ENCODE results near the gene DNAJB9. TPM values are rescaled to one million over a fixed set of nuclear protein-coding genes. Genes with fewer than 3 reads are reported as not detected.

The DNAJB9 gene
- total and polyA plus RNA-seq, 2 of the 8 experiments (the other 6 are each of a cell fraction or from before 2014, with no cell fraction given) = 1.8 to 9.7 TPM

- Histone ChIP-seq H4K20me1 (replicated peaks in 1 of 2; ENCODE audit: control insufficient read depth in 1 of 2, insufficient read depth in 2 of 2, low read length in 2 of 2) (no peaks in the 10 kb centered on the region), H3K4ac (replicated peaks; ENCODE audit: insufficient read length, low read depth, low read length) (no peak overlapping the region), H2BK20ac (ENCODE audit: low read length) (no peak overlapping the region), H2BK120ac (replicated peaks; ENCODE audit: low read depth, low read length) (no peak overlapping the region), H3K9ac (replicated peaks in 1 of 4; ENCODE audit: extremely low read depth in 1 of 4, low read depth in 3 of 4, low read length in 3 of 4) (no peak overlapping the region), H3K56ac (replicated peaks; ENCODE audit: insufficient read length, low read depth, low read length) (no peak overlapping the region), H3K27ac (ENCODE audit: low read depth, low read length) (no peak overlapping the region), H3K4me3 (ENCODE audit: extremely low read depth in 1 of 4, insufficient read depth in 2 of 4, low read depth in 3 of 4, low read length in 4 of 4) (no peak overlapping the region), H2BK12ac (ENCODE audit: low read depth, low read length) (no peak overlapping the region), H3K27me3 (replicated peaks in 1 of 4; ENCODE audit: control insufficient read depth in 3 of 4, extremely low read depth in 1 of 4, insufficient read depth in 3 of 4, low read length in 3 of 4) (no peaks in the 10 kb centered on the region), H4K8ac (ENCODE audit: extremely low read depth, insufficient read depth, low read length) (no peak overlapping the region), H3K4me1 (replicated peaks in 1 of 4; ENCODE audit: control insufficient read depth in 3 of 4, insufficient read depth in 4 of 4, low read length in 3 of 4) (peaks cover 3 to 10% (median 4%) of the 10 kb centered on the region in 4 experiments; a peak in 5 of 7 replicates), H4K5ac (ENCODE audit: insufficient read length, low read depth, low read length) (no peak overlapping the region), H3K79me1 (ENCODE audit: low read depth, low read length) (no peaks in the 10 kb centered on the region), H3K79me2 (ENCODE audit: control insufficient read depth in 1 of 2, insufficient read depth in 2 of 2, low read length in 2 of 2) (no peaks in the 10 kb centered on the region), H2BK15ac (ENCODE audit: low read length) (no peak overlapping the region), H3K18ac (ENCODE audit: extremely low read depth, low read length) (no peak overlapping the region), H2AFZ (ENCODE audit: low read length) (0 out of 2 replicates have a peak overlapping the region, but pooled peaks have one; percentile 48), H3K9me3 (ENCODE audit: insufficient read depth in 2 of 2, low read depth in 1 of 2, low read length in 1 of 2) (no peaks in the 10 kb centered on the region), H4K91ac (replicated peaks; ENCODE audit: insufficient read length, low read length) (no peak overlapping the region), H3K23ac (ENCODE audit: insufficient read length) (no peak overlapping the region), H3K14ac (ENCODE audit: insufficient read length) (no peak overlapping the region), H3K4me2 (ENCODE audit: insufficient read depth in 1 of 2, low read depth in 2 of 2, low read length in 2 of 2) (no peak overlapping the region), H2AK5ac (ENCODE audit: low read depth, low read length) (no peak overlapping the region), H3K23me2 (ENCODE audit: low read depth, low read length) (no peaks in the 10 kb centered on the region; the same call in 1 of the 2 replicates), H2BK5ac (ENCODE audit: low read depth, low read length) (no peak overlapping the region), H3K36me3 (ENCODE audit: control insufficient read depth in 2 of 4, insufficient read depth in 4 of 4, low read length in 3 of 4) (no peaks in the 10 kb centered on the region)
- POLR2A ChIA-PET (ENCODE audit: partially characterized antibody) = no interaction called here
- WGBS, 2 experiments (ENCODE audit: extremely low coverage in 1 of 2, insufficient coverage in 1 of 2, insufficient read length in 1 of 2, insufficient replicate concordance in 2 of 2, low coverage in 1 of 2, low lambda C conversion rate in 2 of 2, missing lambda C conversion rate in 1 of 2) = 85% methylated on average over 4 of the region's 4 CpGs; no CpG with 5 or more reads in 1 of the 2 experiments
- DNase-seq (ENCODE audit: low read depth in 1 of 2, low spot score in 2 of 2) (no peak), FAIRE-seq (no peak)
- CTCF ChIA-PET (ENCODE audit: partially characterized antibody) = interaction anchor here (0.6 to 1.9 kb wide), 17 partner anchors 8 to 1974 kb away, joined by 3 to 9 read pairs (median 3); no protein-coding TSS in a partner anchor
- TF ChIP-seq SIRT6 (IDR thresholded peaks at IDR 0.05; ENCODE audit: low read length) (no peak), CBX5 (IDR thresholded peaks at IDR 0.05; ENCODE audit: low read depth, low read length) (no peak), TEAD4 (IDR thresholded peaks at IDR 0.05; ENCODE audit: low read depth, low read length) (no peak), RAD21 (IDR thresholded peaks at IDR 0.05 in 1 of 2, conservative IDR thresholded peaks at IDR 0.05 in 1 of 2; ENCODE audit: low read depth in 2 of 2, low read length in 2 of 2) (no peak), RBBP5 (IDR thresholded peaks at IDR 0.05; ENCODE audit: borderline replicate concordance, low read depth, low read length) (no peak), CBX8 (IDR thresholded peaks at IDR 0.05; ENCODE audit: borderline replicate concordance, low read depth, low read length) (no peak), SAP30 (IDR thresholded peaks at IDR 0.05; ENCODE audit: insufficient read depth, insufficient replicate concordance, low read length) (no peak), KDM4A (IDR thresholded peaks at IDR 0.05; ENCODE audit: low read depth, low read length, severe bottlenecking) (no peak), HDAC2 (IDR thresholded peaks at IDR 0.05; ENCODE audit: borderline replicate concordance in 1 of 2, low read depth in 2 of 2, low read length in 2 of 2) (no peak), EGR1 (IDR thresholded peaks at IDR 0.05; ENCODE audit: borderline replicate concordance, low read depth, low read length) (no peak), CHD2 (IDR thresholded peaks at IDR 0.05; ENCODE audit: low read length) (no peak), ASH2L (IDR thresholded peaks at IDR 0.05; ENCODE audit: low read length) (no peak), BRCA1 (IDR thresholded peaks at IDR 0.05; ENCODE audit: low read depth, low read length) (no peak), HDAC6 (IDR thresholded peaks at IDR 0.05; ENCODE audit: low read depth, low read length) (no peak)
Observed at GRCh38 chr7:108613949-108614381, 44.3 kb downstream of the DNAJB9 start.
